ENCODE results near the gene SPRYD3. TPM values are rescaled to one million over a fixed set of nuclear protein-coding genes. Genes with fewer than 3 reads are reported as not detected.
A peak's percentile ranks its signal among the peaks of the same experiment; 100 is the strongest.

Gene SPRYD3
- total and polyA plus RNA-seq, 3 experiments from 2014 or later = 40.1 to 63.0 (median 43.3) TPM

GRCh38 chr12:53100466-53101151, 21.4 kb upstream of the SPRYD3 start:
- peaks cover 53 to 78% (median 61%) of the 10 kb centered on the region in 3 donors for H3K4me1 Mint-ChIP-seq
- Histone ChIP-seq H3K27me3 (ENCODE audit: insufficient read depth, low read length, poor library complexity, severe bottlenecking) (no peaks in the 10 kb centered on the region), H3K4me1 (ENCODE audit: insufficient read depth, low read length) (peaks cover 52% of the 10 kb centered on the region), H3K4me3 (ENCODE audit: low read length) (no peak overlapping the region), H3K36me3 (ENCODE audit: insufficient read depth, low read length) (no peaks in the 10 kb centered on the region), H3K9me3 (ENCODE audit: low read length) (no peaks in the 10 kb centered on the region), H3K27ac (ENCODE audit: low read depth, low read length) (no peak overlapping the region)
- H3K4me3 Mint-ChIP-seq = no peak overlapping the region
- no peaks in the 10 kb centered on the region for H3K36me3 Mint-ChIP-seq
- CTCF ChIA-PET = interaction anchor here (1.0 to 14.7 kb wide), 6 partner anchors 17 to 220 kb away, joined by 3 to 243 read pairs (median 6); partner anchors contain the start of genes AAAS, SPRYD3 and ZNF740
- no peaks in the 10 kb centered on the region for H3K9me3 Mint-ChIP-seq
- peak overlapping the region in 2 of 8 donors; percentile 84 to 94 for H3K27ac Mint-ChIP-seq
- peaks cover 0 to 1% of the 10 kb centered on the region in 2 donors for H3K27me3 Mint-ChIP-seq
- no peak for DNase-seq
- POLR2A ChIA-PET = no interaction called here

GRCh38 chr12:53099071-53099882, 20.1 kb upstream of the SPRYD3 start:
- H3K27me3 Mint-ChIP-seq = peaks cover 0 to 3% of the 10 kb centered on the region in 2 donors
- Histone ChIP-seq H3K4me1 (ENCODE audit: insufficient read depth, low read length) (peaks cover 49% of the 10 kb centered on the region), H3K27ac (ENCODE audit: low read depth, low read length) (no peak overlapping the region), H3K27me3 (ENCODE audit: insufficient read depth, low read length, poor library complexity, severe bottlenecking) (no peaks in the 10 kb centered on the region), H3K9me3 (ENCODE audit: low read length) (no peaks in the 10 kb centered on the region), H3K36me3 (ENCODE audit: insufficient read depth, low read length) (no peaks in the 10 kb centered on the region), H3K4me3 (ENCODE audit: low read length) (no peak overlapping the region)
- H3K4me1 Mint-ChIP-seq = peaks cover 43 to 66% (median 54%) of the 10 kb centered on the region in 3 donors
- H3K4me3 Mint-ChIP-seq = peak overlapping the region; percentile 51 to 82 (median 77)
- peak; percentile 79 to 92 (median 85) for DNase-seq
- ChIA-PET POLR2A (interaction anchor here (0.7 to 3.0 kb wide), 3 partner anchors 20 to 45 kb away, joined by 7 to 18 read pairs (median 9); partner anchors contain the start of gene SPRYD3), CTCF (interaction anchor here (1.0 to 14.7 kb wide), 16 partner anchors 9 to 222 kb away, joined by 3 to 243 read pairs (median 4); partner anchors contain the start of genes AAAS, CSAD and SPRYD3)
- no peaks in the 10 kb centered on the region for H3K36me3 Mint-ChIP-seq
- H3K27ac Mint-ChIP-seq = peak overlapping the region; percentile 24 to 95 (median 83)
- H3K9me3 Mint-ChIP-seq = no peaks in the 10 kb centered on the region

GRCh38 chr12:53098354-53098981, 19.3 kb upstream of the SPRYD3 start:
- Histone ChIP-seq H3K4me3 (ENCODE audit: low read length) (peak overlapping the region; percentile 53), H3K27me3 (ENCODE audit: insufficient read depth, low read length, poor library complexity, severe bottlenecking) (no peaks in the 10 kb centered on the region), H3K4me1 (ENCODE audit: insufficient read depth, low read length) (peaks cover 42% of the 10 kb centered on the region), H3K27ac (ENCODE audit: low read depth, low read length) (peak overlapping the region; percentile 44), H3K9me3 (ENCODE audit: low read length) (no peaks in the 10 kb centered on the region), H3K36me3 (ENCODE audit: insufficient read depth, low read length) (no peaks in the 10 kb centered on the region)
- H3K27me3 Mint-ChIP-seq = peaks cover 0 to 3% of the 10 kb centered on the region in 2 donors
- no peaks in the 10 kb centered on the region for H3K36me3 Mint-ChIP-seq
- H3K9me3 Mint-ChIP-seq = no peaks in the 10 kb centered on the region
- DNase-seq = no peak
- peak overlapping the region; percentile 59 to 95 (median 86) for H3K27ac Mint-ChIP-seq
- peaks cover 35 to 58% (median 46%) of the 10 kb centered on the region in 3 donors for H3K4me1 Mint-ChIP-seq
- ChIA-PET CTCF (interaction anchor here (1.0 to 14.7 kb wide), 16 partner anchors 10 to 169 kb away, joined by 3 to 243 read pairs (median 4); partner anchors contain the start of genes CSAD and SPRYD3), POLR2A (interaction anchor here (0.6 to 3.0 kb wide), 5 partner anchors 15 to 92 kb away, joined by 3 to 18 read pairs (median 6); partner anchors contain the start of genes EIF4B and SPRYD3)
- peak overlapping the region; percentile 77 to 94 (median 80) for H3K4me3 Mint-ChIP-seq

GRCh38 chr12:53097564-53098353, 18.6 kb upstream of the SPRYD3 start, which contains the start of gene IGFBP6:
Gene IGFBP6 (plus strand): TSS chr12:53097667. CDS start chr12:53097718, 51 bp downstream.
- CTCF ChIA-PET = interaction anchor here (0.9 to 14.7 kb wide), 11 partner anchors 13 to 170 kb away, joined by 3 to 243 read pairs (median 6); partner anchors contain the start of gene SPRYD3
- Histone ChIP-seq H3K27ac (ENCODE audit: low read depth, low read length) (peak within 1 kb of the TSS; percentile 44), H3K4me1 (ENCODE audit: insufficient read depth, low read length) (peaks cover 34% of the 10 kb centered on the region), H3K27me3 (ENCODE audit: insufficient read depth, low read length, poor library complexity, severe bottlenecking) (no peaks in the 10 kb centered on the region), H3K4me3 (ENCODE audit: low read length) (peak within 1 kb of the TSS; percentile 53), H3K36me3 (ENCODE audit: insufficient read depth, low read length) (no peaks in the 10 kb centered on the region), H3K9me3 (ENCODE audit: low read length) (no peaks in the 10 kb centered on the region)
- H3K27me3 Mint-ChIP-seq = peaks cover 0 to 3% of the 10 kb centered on the region in 2 donors
- H3K27ac Mint-ChIP-seq = peak within 1 kb of the TSS; percentile 66 to 95 (median 86)
- H3K4me1 Mint-ChIP-seq = peaks cover 28 to 51% (median 39%) of the 10 kb centered on the region in 3 donors
- no peaks in the 10 kb centered on the region for H3K36me3 Mint-ChIP-seq
- H3K9me3 Mint-ChIP-seq = no peaks in the 10 kb centered on the region
- peak within 1 kb of the TSS; percentile 77 to 94 (median 81) for H3K4me3 Mint-ChIP-seq
- peak; percentile 45 to 78 (median 62) for DNase-seq
- POLR2A ChIA-PET = interaction anchor here (0.6 to 3.0 kb wide), 4 partner anchors 14 to 91 kb away, joined by 3 to 18 read pairs (median 5); partner anchors contain the start of genes EIF4B and SPRYD3

DNA sequence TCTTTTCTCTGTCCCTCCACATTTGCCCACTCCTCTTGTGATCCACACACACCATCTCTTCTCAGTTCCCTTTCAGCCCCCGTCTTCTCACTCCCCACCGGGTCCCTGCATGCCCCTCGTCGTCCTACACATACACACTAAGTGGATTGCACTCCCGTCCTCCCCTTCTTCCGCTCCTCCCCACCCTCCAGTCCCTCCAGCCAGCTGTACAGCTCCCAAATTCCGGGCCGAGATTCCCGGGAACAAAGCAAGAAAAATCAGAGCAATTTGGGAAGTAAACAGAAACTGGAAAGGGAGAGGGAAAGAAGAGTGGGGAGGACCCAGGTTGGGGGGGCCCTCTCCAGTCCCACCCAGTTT, 18.0 kb upstream of the SPRYD3 start:
- H3K27me3 ChIP-seq (ENCODE audit: insufficient read depth, low read length, poor library complexity, severe bottlenecking) = no peaks in the 10 kb centered on the region
- no peaks in the 10 kb centered on the region for H3K36me3 ChIP-seq (ENCODE audit: insufficient read depth, low read length)
- Mint-ChIP-seq H3K27ac (peak overlapping the region; percentile 43 to 87 (median 72)), H3K4me3 (peak overlapping the region; percentile 51 to 90 (median 80)), H3K9me3 (no peaks in the 10 kb centered on the region), H3K36me3 (no peaks in the 10 kb centered on the region), H3K27me3 (peaks cover 0 to 3% of the 10 kb centered on the region in 2 donors), H3K4me1 (peaks cover 23 to 45% (median 33%) of the 10 kb centered on the region in 3 donors)
- no peaks in the 10 kb centered on the region for H3K9me3 ChIP-seq (ENCODE audit: low read length)
- H3K4me1 ChIP-seq (ENCODE audit: insufficient read depth, low read length) = peaks cover 29% of the 10 kb centered on the region
- DNase-seq = no peak
- H3K27ac ChIP-seq (ENCODE audit: low read depth, low read length) = no peak overlapping the region
- ChIA-PET POLR2A (interaction anchor here (1.5 to 3.0 kb wide), 2 partner anchors 18 to 31 kb away, joined by 4 to 18 read pairs; partner anchors contain the start of gene SPRYD3), CTCF (interaction anchor here (0.9 to 14.7 kb wide), 6 partner anchors 12 to 63 kb away, joined by 4 to 243 read pairs (median 16); partner anchors contain the start of gene SPRYD3)
- H3K4me3 ChIP-seq (ENCODE audit: low read length) = peak overlapping the region; percentile 53

GRCh38 chr12:53096759-53097158, 17.6 kb upstream of the SPRYD3 start:
- H3K27ac ChIP-seq (ENCODE audit: low read depth, low read length) = no peak overlapping the region

More at GRCh38 chr12:53096759-53097158, 17.6 kb upstream of the SPRYD3 start:
- H3K4me3 ChIP-seq (ENCODE audit: low read length) = no peak overlapping the region
- H3K4me1 ChIP-seq (ENCODE audit: insufficient read depth, low read length) = peaks cover 24% of the 10 kb centered on the region
- ChIA-PET CTCF (interaction anchor here (0.9 to 14.7 kb wide), 3 partner anchors 17 to 63 kb away, joined by 4 to 243 read pairs (median 30); partner anchors contain the start of gene SPRYD3), POLR2A (interaction anchor here (3.0 kb wide), 1 partner anchor 18 kb away, joined by 18 read pairs; the partner anchor contains the start of gene SPRYD3)
- Mint-ChIP-seq H3K27me3 (peaks cover 0 to 3% of the 10 kb centered on the region in 2 donors), H3K4me3 (peak overlapping the region; percentile 51 to 90 (median 80)), H3K27ac (peak overlapping the region; percentile 43 to 87 (median 72)), H3K4me1 (peaks cover 19 to 41% (median 30%) of the 10 kb centered on the region in 3 donors), H3K36me3 (no peaks in the 10 kb centered on the region), H3K9me3 (no peaks in the 10 kb centered on the region)
- DNase-seq = no peak
- no peaks in the 10 kb centered on the region for H3K27me3 ChIP-seq (ENCODE audit: insufficient read depth, low read length, poor library complexity, severe bottlenecking)
- H3K9me3 ChIP-seq (ENCODE audit: low read length) = no peaks in the 10 kb centered on the region
- no peaks in the 10 kb centered on the region for H3K36me3 ChIP-seq (ENCODE audit: insufficient read depth, low read length)

Measured in CD8-positive, alpha-beta memory T cell (primary cell).